Measurements from ENCODE around the gene CACNA2D4.
A peak's percentile ranks its signal among the peaks of the same experiment; 100 is the strongest.

Gene CACNA2D4

DNA sequence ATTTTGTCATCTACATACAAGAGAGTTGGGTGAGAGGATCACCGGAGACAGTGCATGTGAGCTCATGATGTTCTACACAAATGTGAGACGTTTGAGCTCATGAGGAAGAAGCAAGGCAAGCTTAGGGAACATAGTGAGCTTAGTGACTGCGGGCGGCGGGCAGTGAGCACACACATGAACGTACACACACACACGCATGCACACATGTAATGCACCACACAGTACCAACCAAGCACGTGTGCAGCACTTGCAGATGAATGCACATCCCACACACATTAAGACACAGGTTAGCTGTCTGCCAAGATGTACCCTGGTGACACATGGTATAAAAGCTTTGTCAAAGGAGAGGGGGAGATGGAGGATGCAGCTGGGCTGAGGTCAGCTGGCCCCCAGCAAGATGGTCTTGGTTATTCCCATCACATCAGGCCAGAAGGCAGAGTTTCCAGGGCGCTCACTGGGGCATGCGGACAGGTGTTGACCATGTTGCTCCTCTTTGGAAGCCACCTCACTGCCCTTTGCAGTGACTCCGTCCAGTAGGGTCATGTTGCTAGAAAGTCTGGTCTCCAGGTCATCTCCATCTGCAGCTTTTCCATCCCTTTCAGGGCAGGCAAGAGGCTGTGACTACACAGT, 8.7 kb upstream of the CACNA2D4 start:
- H3K36me3 ChIP-seq (replicated peaks; ENCODE audit: low read depth, low read length), result no peaks in the 10 kb centered on the region
- H3K4me1 ChIP-seq (ENCODE audit: low read length), result peaks cover 41% of the 10 kb centered on the region
- no peak overlapping the region for H2AFZ ChIP-seq (ENCODE audit: low read depth, low read length)

DNA sequence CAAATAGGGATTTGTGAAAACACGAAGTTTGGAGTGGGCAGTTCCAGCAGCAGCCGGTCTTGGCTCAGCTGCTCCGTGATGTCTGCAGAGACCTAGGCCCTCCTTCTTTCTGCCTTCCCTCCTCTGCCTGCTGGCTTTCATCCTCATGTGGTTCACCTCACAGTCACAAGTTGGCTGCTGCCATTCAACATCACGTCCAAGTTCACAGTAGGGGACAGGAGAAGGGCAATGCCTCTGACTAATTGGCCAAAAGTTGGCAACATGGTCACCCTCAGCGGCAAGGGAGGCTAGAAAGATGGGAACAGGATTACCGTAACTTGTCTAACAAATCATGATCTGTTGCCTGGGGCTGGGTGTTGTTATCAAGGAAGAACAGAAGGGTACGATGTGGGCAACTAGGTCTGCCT, 7.8 kb upstream of the CACNA2D4 start:
- Histone ChIP-seq H3K9me3 (ENCODE audit: insufficient read depth, low read length) (0 out of 2 replicates have a peak, but pooled peaks cover 7% of the 10 kb centered on the region), H2AFZ (ENCODE audit: low read depth, low read length) (no peak overlapping the region), H4K20me1 (ENCODE audit: insufficient read depth, low read length) (no peaks in the 10 kb centered on the region), H3K36me3 (replicated peaks; ENCODE audit: low read depth, low read length) (no peaks in the 10 kb centered on the region), H3K27ac (ENCODE audit: low read length) (no peak overlapping the region), H3K4me1 (ENCODE audit: low read length) (peaks cover 34% of the 10 kb centered on the region), H3K27me3 (ENCODE audit: low read depth, low read length) (0 out of 2 replicates have a peak, but pooled peaks cover 7% of the 10 kb centered on the region), H3K9ac (ENCODE audit: low read length) (no peak overlapping the region), H3K79me2 (ENCODE audit: low read length) (no peaks in the 10 kb centered on the region), H3K4me2 (ENCODE audit: low read length) (no peak overlapping the region), H3K4me3 (ENCODE audit: low read length) (no peak overlapping the region)
- TF ChIP-seq, protein P1, sequence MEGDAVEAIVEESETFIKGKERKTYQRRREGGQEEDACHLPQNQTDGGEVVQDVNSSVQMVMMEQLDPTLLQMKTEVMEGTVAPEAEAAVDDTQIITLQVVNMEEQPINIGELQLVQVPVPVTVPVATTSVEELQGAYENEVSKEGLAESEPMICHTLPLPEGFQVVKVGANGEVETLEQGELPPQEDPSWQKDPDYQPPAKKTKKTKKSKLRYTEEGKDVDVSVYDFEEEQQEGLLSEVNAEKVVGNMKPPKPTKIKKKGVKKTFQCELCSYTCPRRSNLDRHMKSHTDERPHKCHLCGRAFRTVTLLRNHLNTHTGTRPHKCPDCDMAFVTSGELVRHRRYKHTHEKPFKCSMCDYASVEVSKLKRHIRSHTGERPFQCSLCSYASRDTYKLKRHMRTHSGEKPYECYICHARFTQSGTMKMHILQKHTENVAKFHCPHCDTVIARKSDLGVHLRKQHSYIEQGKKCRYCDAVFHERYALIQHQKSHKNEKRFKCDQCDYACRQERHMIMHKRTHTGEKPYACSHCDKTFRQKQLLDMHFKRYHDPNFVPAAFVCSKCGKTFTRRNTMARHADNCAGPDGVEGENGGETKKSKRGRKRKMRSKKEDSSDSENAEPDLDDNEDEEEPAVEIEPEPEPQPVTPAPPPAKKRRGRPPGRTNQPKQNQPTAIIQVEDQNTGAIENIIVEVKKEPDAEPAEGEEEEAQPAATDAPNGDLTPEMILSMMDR (IDR thresholded peaks at IDR 0.05; ENCODE audit: low read depth, low read length), result no peak
- no peak for TF ChIP-seq EZH2phosphoT487 (IDR thresholded peaks at IDR 0.05; ENCODE audit: low read depth)

More for the DNA sequence above, 8.7 kb upstream of the CACNA2D4 start:
- H3K27ac ChIP-seq (ENCODE audit: low read length), result no peak overlapping the region
- no peak overlapping the region for H3K4me3 ChIP-seq (ENCODE audit: low read length)
- H4K20me1 ChIP-seq (ENCODE audit: insufficient read depth, low read length), result no peaks in the 10 kb centered on the region
- TF ChIP-seq, protein P1 (IDR thresholded peaks at IDR 0.05; ENCODE audit: low read depth, low read length), result no peak
- no peak for TF ChIP-seq EZH2phosphoT487 (IDR thresholded peaks at IDR 0.05; ENCODE audit: low read depth)
- 0 out of 2 replicates have a peak, but pooled peaks cover 7% of the 10 kb centered on the region for H3K9me3 ChIP-seq (ENCODE audit: insufficient read depth, low read length)
- no peaks in the 10 kb centered on the region for H3K79me2 ChIP-seq (ENCODE audit: low read length)
- 0 out of 2 replicates have a peak, but pooled peaks cover 9% of the 10 kb centered on the region for H3K27me3 ChIP-seq (ENCODE audit: low read depth, low read length)
- no peak overlapping the region for H3K4me2 ChIP-seq (ENCODE audit: low read length)
- H3K9ac ChIP-seq (ENCODE audit: low read length), result no peak overlapping the region

DNA sequence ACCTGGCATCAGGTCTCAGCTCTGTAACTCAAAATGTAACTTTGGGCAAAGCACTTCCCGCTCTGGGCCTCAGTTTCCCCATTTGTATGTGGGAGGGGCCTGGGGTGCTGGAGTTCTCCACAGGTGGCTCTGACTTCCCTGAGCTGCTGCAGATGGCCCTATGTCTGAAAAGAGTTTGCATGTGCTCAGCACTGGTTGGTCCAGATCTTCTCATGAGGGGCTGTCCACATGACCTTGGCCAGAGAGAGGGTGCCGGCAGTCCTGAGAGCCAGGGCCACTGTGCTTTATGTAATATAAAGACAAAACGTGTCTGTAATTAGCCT, 7.2 kb upstream of the CACNA2D4 start:
- H3K4me1 ChIP-seq (ENCODE audit: low read length), result peaks cover 30% of the 10 kb centered on the region
- H3K9me3 ChIP-seq (ENCODE audit: insufficient read depth, low read length), result 0 out of 2 replicates have a peak, but pooled peaks cover 7% of the 10 kb centered on the region
- no peak overlapping the region for H3K4me2 ChIP-seq (ENCODE audit: low read length)
- H3K79me2 ChIP-seq (ENCODE audit: low read length), result no peaks in the 10 kb centered on the region
- H4K20me1 ChIP-seq (ENCODE audit: insufficient read depth, low read length), result no peaks in the 10 kb centered on the region
- no peak overlapping the region for H3K4me3 ChIP-seq (ENCODE audit: low read length)
- no peaks in the 10 kb centered on the region for H3K36me3 ChIP-seq (replicated peaks; ENCODE audit: low read depth, low read length)
- TF ChIP-seq EZH2phosphoT487 (IDR thresholded peaks at IDR 0.05; ENCODE audit: low read depth), result no peak
- H3K27ac ChIP-seq (ENCODE audit: low read length), result no peak overlapping the region
- H2AFZ ChIP-seq (ENCODE audit: low read depth, low read length), result no peak overlapping the region
- 0 out of 2 replicates have a peak, but pooled peaks cover 7% of the 10 kb centered on the region for H3K27me3 ChIP-seq (ENCODE audit: low read depth, low read length)
- H3K9ac ChIP-seq (ENCODE audit: low read length), result no peak overlapping the region

DNA sequence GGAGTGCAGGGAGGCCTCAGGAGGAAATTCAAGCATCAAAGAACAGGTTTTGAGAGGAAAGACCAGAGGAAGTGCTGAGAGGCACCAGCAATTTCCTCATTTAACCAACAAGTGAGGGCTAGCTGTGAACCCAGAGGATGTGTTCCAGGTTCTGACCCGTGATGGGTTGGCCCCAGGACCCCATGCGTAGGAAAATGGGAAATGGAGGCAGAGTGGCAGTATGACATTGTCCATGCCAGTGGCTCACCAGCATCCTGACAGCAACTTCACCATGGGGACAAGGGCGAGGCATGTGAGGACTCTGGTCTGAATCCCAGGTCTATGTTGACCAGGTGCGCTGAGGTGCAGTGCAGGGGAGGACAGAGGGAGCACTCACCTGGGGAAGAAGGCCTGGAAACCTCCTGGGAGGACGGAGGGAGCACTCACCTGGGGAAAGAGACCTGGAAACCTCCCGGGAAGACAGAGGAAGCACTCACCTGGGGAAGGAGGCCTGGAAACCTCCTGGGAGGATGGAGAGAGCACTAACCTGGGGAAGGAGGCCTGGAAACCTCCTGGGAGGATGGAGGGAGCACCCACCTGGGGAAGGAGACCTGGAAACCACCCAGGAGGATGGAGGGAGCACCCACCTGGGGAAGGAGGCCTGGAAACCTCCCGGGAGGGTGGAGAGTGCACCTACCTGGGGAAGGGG, 6.7 kb upstream of the CACNA2D4 start:
- H3K27ac ChIP-seq (ENCODE audit: low read length), result no peak overlapping the region
- 0 out of 2 replicates have a peak overlapping the region, but pooled peaks have one; percentile 69 for H2AFZ ChIP-seq (ENCODE audit: low read depth, low read length)
- 0 out of 2 replicates have a peak, but pooled peaks cover 7% of the 10 kb centered on the region for H3K9me3 ChIP-seq (ENCODE audit: insufficient read depth, low read length)
- TF ChIP-seq, protein P1 (IDR thresholded peaks at IDR 0.05; ENCODE audit: low read depth, low read length), result no peak
- no peak for TF ChIP-seq EZH2phosphoT487 (IDR thresholded peaks at IDR 0.05; ENCODE audit: low read depth)
- H3K4me2 ChIP-seq (ENCODE audit: low read length), result peak overlapping the region; percentile 54
- peaks cover 25% of the 10 kb centered on the region for H3K4me1 ChIP-seq (ENCODE audit: low read length)
- 0 out of 2 replicates have a peak, but pooled peaks cover 7% of the 10 kb centered on the region for H3K27me3 ChIP-seq (ENCODE audit: low read depth, low read length)
- H3K79me2 ChIP-seq (ENCODE audit: low read length), result no peaks in the 10 kb centered on the region
- H3K9ac ChIP-seq (ENCODE audit: low read length), result no peak overlapping the region
- no peaks in the 10 kb centered on the region for H4K20me1 ChIP-seq (ENCODE audit: insufficient read depth, low read length)
- no peaks in the 10 kb centered on the region for H3K36me3 ChIP-seq (replicated peaks; ENCODE audit: low read depth, low read length)
- H3K4me3 ChIP-seq (ENCODE audit: low read length), result no peak overlapping the region
